Hepatocyte (in vitro differentiated cells): ENCODE results near the gene MED9.

Experiments used
- EZH2 ChIP-seq: fragments of 200-600 bp; sonication (generic); IDR thresholded peaks from 2 replicates; pipeline ENCODE4 v1.6.1; 2016; ENCODE audit warnings: antibody characterized with exemption, mild to moderate bottlenecking, borderline replicate concordance
- EZH2phosphoT487 ChIP-seq: fragments of 200-600 bp; sonication (generic); IDR thresholded peaks from one replicate; pipeline ENCODE4 v1.6.1; 2018; ENCODE audit warnings: antibody characterized with exemption, mild to moderate bottlenecking, low read depth, moderate library complexity; ENCODE audit not compliant: unreplicated experiment, severe bottlenecking

- no peak for TF ChIP-seq EZH2phosphoT487
- TF ChIP-seq EZH2, result no peak
These were observed 22.0 kb downstream of the MED9 start for GRCh38 chr17:17498606-17499301.
